Measurements from ENCODE around the gene EIF2B2.

DNA sequence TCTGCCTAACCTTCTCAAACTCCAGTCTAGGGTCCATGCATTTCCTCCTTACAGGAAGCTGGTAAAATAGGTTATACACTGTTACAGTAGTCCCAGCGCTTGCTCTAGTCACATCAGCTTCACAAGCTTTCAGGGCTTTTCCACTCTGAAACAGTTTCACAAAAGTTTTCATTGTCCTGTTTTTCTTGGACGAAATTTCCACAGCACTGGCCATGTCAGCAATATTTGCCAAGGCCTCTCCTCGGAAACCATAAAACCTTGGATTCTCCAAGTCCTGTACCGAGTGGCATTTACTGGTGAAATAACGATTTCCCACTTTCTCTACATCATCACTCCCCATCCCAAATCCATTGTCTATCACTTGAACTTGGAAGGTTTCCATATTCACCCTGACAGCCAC lies 46.4 kb downstream of the EIF2B2 start:
- TF ChIP-seq, protein P1, sequence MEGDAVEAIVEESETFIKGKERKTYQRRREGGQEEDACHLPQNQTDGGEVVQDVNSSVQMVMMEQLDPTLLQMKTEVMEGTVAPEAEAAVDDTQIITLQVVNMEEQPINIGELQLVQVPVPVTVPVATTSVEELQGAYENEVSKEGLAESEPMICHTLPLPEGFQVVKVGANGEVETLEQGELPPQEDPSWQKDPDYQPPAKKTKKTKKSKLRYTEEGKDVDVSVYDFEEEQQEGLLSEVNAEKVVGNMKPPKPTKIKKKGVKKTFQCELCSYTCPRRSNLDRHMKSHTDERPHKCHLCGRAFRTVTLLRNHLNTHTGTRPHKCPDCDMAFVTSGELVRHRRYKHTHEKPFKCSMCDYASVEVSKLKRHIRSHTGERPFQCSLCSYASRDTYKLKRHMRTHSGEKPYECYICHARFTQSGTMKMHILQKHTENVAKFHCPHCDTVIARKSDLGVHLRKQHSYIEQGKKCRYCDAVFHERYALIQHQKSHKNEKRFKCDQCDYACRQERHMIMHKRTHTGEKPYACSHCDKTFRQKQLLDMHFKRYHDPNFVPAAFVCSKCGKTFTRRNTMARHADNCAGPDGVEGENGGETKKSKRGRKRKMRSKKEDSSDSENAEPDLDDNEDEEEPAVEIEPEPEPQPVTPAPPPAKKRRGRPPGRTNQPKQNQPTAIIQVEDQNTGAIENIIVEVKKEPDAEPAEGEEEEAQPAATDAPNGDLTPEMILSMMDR (IDR thresholded peaks at IDR 0.05): no peak
- no peak for TF ChIP-seq POLR2A (IDR thresholded peaks at IDR 0.05)

Data from lower leg skin (tissue), 3 donors.